NCI-H2171 treated with DMSO at 0.1 percent for 48 hours (cell line): Measurements from ENCODE around the gene SIAH3.

Experiments
- DNase-seq: peaks from one replicate; lab custom pipeline; 2025; lab: John Stamatoyannopoulos, UW

The SIAH3 gene

DNA sequence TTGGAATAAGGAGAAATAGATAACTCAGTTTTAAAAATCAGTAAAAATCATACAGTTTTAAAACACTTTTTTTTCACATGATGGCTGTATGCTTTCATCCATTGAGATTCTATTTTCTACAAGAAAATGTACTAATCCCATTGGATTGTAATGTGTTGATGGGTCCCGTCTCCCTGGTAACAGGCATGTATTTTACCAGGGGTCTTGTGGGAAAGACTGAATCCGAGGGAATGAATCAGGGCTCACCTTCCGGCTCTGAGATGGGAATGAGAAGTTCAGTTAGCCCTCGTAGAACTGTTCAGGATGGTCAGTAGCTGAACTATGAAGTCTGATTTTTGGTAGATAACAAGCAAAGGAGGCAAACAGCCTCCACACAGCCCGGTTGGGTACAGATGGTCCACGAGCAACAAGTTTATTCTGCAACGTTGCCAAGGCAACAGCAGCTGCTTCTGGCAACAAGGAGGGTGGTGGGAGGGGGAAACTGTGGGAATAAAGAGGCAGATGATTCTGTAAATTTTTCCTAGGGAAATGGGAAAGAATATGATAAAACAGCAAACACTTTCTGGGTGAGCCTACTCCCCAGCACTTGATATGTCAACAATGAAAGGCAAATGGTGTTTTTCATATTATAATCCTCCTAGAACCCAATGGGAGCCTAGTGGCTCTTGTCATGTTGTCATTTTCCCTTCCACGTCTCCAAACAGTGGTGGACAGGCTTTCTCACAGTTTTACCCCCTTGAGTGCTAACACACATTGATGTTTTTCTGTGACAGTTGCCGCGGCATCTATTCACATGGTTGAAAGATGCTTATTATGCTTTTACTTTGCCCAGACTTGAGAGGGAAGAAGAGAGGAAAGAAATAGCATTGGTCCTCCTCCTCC, 12.4 kb upstream of the SIAH3 start:
- peak; percentile 54 for DNase-seq

DNA sequence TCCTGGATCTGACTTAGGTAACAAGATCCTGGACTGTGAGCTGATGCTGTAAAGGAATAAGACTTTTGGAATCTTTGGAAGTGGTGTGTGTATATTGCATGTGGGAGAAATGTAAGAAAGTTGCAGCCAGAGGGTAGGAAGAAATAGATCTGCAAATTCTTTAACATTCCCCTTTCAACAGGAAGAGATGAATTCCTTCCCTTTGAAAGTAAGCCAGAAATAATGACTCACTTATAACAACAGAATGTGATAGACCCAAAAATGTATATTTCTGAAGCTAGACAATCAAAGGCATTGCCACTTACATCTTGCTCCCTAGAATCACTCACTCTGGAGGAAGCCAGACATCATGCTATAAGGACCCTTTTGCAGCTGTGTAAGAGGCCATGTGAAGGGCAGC, 9.8 kb upstream of the SIAH3 start:
- DNase-seq: no peak

DNA sequence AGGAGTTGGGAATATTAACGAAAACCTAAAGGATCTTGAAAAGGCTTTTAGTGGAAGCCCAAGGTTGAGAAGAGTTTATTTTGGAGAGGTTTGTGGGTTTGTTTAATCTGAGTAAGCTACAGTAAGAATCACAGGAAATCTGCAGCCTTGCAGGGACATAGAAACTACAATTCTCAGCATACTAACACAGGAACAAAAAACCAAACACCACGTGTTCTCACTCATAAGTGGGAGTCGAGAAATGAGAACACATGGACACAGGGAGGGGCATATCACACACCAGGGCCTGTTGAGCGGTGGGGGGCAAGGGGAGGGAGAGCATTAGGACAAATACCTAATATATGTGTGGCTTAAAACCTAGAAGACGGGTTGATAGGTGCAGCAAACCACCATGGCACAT, 8.7 kb upstream of the SIAH3 start:
- DNase-seq: no peak

DNA sequence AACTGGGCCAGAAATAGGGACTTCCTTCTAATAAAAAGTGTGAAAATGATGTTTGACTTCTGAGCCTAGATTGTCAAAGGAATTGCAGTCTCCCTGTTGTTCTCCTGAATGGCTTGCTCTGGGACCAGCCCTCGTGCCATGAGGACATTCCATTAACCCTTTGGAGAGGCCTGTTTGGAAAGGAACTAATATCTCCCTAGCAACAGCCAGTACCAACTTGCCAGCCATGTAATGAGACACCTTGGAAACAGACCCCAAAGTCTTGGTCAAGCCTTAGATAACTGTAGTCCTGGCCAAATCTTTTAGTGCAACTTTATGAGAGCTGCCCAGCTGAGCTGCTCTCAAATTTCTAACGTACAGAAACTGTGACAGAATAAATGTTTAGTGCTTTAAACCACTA, 8.2 kb upstream of the SIAH3 start:
- no peak for DNase-seq

DNA sequence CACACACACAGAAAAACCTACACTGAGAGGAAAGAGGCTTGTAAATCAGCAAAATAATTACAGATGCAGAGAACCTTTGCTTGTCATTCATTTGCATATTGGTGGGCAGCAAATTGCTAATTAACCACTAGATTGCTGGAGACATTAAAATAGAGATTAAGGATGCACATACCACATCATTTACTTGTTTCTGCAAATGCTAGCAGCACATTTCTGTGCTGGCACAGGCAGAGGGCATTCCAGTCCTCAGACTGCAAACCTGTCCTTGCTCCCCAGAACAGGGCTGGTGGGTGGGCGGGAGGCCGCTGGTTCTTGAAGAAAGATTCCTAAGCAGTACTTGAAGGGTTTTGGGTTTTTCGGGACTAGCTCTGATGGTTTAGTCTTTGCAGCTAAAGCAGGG, 941 bp upstream of the SIAH3 start:
- no peak for DNase-seq

DNA sequence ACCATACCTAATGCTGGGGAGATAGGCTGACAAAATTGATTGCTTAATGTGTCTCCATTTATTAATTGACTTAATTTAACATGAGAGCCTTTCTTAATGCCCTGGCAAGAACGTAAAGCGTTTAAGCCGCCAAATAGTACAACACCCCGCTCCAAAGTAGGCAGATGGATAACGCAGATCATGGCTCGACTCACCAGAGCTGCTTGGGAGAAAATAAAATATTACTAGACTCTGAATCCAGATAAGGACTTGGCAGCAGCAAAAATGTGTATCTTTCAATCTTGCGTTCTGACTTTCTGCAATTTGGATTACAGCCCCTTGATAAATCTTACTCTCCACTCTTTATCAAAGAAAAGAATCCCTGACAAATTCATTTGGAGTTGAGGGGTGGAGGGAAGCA, 403 bp upstream of the SIAH3 start:
- DNase-seq: peak; percentile 47

DNA sequence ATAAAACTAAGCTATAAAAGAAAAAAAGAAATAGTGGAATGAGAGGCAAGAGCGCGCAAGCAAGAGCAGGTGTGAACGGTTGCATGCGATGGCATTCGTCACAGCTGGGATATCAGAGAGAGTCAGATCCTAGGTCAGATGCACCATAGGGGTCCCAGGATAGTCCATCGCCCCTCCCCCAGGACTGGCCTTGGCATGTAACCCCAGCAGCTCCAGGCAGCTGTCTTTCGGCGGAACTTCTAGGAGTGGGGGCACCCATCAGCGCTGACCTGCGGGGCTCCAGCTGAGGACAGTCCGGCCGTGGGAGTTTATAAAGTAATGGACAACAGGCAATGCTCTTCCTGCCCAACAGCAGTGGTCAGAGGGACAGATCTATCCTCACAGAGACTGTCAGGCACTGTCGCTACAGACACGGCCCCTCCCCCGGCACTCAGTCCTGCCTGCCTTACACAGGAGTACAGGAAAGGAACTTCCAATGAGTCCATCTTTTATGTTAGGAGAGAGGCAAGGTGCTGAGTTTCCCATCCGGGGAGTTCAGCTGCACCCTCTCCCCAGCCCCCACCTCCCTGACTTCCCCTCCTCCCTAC, 1.4 kb downstream of the SIAH3 start:
- no peak for DNase-seq

DNA sequence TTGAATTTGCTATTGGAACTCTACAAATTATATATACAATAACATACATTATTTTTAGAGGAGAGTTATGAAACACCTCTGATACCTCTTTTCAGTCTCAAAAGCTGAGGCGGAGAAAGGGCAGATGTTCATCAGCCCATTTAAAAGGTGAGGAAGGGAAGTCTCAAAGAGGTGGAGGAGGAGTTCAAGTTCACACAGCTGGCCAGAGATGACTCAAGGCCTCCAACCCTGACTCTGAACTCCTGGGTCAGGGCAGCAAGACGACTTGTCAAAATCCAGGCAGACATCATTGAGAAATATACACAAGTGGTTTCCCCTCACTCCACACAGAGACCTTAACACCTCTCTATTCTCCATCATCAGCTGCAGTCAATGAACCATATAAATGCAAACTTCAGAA, 2.1 kb downstream of the SIAH3 start:
- no peak for DNase-seq

DNA sequence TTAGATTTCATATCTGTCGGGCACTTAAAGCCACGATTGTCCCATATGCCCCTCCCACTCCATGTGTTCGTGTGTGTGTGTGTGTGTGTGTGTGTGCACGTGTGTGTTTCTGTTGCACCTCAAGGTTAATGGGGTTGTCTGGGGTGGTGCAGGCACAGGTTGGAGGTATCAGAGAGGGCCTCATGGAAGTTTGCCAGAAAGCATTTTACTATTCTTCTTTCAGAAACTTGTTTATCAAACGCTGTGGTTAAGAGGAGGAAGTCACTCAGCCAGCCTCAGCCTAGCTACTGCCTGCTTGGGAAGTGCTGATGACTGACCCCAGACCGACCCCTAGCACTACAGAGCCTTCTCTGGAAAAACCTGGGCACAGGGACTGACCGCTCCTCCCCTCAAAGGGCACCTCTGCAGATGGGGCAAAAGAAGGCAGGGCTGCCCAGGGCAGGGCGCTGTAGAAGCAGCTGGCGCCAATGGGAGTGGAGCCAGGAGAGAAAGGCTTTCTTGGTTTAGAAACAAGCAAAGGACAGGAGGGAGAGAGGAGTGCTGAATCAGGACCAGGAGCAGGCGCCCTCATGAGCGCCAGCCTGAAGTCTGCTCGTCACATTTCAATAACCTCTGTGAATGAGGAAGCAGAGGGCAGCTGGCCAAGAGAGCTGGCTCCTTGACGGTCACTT, 3.9 kb downstream of the SIAH3 start:
- no peak for DNase-seq

DNA sequence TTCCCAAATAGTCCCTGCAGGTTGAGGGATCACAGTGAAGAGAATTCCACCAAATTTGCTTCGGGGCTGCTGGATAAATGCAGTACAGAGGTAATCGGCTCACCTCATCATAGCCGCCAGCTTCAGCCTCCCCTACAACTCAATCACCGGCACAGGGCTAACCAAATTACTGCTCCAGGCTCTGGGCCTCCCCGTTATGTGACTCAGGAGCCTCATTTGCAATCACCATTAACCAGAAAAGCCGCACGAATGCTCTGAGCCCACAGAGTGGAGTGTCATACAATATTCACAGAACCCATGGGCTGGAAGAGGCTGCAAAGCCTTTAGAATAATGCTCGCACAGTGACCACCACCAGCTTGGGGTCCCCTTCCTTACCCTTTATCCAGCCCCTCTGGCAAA, 4.9 kb downstream of the SIAH3 start:
- DNase-seq: no peak

DNA sequence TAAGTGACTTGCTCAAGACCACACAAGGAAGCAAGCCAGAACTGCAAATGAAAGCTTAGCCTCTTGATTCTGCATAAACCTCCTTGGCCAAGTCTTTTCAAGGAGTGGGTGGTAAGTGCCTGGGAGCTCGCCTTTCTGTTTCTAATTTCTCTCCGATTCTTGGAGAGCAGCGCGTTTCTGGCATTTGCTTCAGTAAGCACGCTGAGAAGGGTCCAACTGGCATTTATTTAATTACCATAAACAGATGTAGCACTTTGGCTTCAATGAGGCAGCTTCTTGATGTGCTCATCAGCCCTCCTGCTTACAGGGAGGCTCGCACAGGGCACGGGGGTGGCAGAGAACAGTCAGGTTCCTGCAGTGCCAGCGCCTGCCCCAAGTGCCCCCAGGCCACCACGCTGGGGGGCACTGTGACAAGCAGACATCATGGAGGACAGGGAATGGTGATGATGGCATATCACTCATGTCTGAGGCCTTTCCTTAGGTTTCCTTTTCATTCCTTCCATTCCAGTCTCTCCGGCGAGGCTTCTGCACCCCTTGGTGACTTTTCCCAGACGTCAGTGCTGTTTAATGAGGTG, 13.3 kb downstream of the SIAH3 start:
- peak; percentile 43 for DNase-seq

DNA sequence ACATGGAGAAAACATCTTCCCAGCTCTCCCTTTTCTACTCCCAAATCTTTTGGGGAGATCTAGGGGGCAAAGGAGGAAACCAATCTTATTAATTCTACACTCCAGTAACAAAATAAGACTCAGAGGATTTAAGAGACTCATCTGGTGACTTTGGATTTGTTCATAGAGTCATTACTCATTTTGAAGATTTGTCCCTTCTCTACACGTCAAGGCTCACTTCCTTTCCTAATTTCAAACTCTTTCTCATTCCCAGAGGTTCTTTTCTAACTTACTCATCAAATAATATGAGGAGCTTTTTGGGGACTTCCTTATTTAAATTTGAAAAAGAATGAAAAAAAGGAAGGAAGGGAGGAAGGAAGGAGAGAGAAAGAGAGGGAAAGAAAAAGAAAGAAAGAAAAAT, 14.4 kb downstream of the SIAH3 start:
- no peak for DNase-seq

DNA sequence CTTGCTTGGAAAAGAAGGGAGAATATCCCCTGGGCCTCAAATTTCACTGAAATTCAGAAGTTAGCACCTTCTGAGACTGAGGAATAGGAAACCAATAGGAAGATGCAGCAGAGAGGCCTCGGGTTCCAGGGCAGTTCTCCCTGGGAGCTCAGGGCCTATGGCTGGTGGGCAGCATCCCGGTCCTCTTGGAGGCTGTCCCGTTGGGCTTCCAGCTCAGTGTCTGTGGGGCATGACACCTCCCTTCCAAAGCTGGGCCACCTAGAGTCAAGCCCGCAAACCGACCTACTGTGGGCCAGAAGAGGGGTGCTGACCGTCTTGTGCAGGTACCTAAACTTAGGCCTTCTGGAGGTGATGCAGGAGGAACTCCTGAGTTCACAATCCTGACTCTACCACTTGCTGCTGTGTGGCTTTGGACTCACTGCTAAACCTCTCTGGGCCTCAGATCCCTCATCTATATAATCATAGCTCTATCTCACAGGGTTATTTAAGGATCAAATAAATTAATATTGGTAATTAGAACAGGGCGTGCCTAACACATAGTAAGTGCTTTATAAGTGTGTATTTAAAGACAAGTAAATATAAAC, 17.1 kb downstream of the SIAH3 start:
- DNase-seq: no peak

DNA sequence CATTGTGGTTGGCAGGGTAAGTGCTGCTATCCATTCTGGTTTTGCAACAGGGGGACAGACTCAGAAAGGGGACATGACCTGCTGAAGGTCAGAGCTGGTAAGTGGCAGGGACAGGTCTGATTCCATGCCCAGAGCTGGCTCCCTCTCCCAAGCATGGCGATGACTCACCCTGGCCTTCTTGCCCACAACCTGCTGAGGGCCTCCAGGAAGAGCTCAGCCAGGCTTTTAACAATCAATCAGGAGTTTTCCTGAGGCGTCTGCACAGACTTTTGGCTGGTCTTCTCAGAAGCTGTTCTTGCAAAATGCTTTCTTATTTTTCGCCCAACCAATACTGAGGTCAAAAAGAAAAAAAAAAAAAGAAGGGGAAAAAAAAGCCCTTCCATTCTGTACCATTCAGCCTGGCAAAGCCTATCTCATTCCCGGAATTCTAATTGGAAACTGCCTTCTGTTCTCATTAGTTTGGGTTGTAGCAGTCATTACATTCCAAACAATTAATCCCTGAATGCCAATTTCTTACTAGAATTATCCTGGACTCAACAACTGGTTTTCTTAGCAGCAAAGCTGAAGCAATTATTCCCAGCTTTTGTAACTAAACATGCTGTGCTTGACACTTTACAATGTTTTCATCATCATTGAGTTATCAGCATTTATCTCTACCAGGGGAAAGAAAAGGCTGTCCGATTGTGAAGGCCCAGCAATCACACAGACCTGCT, 17.7 kb downstream of the SIAH3 start:
- no peak for DNase-seq

DNA sequence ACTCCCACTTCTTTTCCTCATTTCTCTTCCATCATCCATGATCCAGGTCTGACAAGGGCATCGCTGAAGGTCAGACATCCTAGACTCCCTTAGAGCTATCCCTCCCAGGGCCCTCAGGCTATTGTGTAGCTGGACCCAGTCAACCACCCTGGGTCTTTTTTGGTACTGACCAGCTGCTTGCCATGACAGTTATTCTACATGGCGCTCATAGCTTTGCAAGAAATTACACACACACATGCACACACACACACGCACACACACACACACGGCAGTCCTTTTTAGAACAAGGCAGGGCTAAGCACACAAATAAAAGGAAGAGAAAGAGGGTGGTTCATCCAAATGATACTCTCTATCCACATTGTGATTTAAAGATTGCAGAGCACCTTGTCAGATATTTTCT, 18.3 kb downstream of the SIAH3 start:
- no peak for DNase-seq

DNA sequence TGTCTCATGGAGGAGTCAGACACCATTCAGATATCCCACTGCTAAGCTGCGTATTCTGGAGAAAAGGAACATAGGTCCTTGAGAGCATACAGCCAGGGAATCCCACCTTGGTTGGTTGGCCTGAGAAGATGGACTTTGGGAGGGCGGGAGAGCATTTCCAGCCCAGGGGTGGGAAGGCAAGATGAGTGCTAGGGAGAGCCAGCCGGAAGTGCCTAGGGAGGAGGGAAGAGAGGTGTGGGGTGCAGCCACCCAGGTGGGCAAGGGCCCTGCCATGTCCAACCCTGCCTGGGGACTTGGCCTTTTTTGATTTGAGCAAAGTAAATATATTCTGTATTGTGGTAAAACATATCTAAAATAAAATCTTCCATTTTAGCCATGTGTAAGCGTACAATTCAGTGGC, 19.7 kb downstream of the SIAH3 start:
- DNase-seq: no peak

DNA sequence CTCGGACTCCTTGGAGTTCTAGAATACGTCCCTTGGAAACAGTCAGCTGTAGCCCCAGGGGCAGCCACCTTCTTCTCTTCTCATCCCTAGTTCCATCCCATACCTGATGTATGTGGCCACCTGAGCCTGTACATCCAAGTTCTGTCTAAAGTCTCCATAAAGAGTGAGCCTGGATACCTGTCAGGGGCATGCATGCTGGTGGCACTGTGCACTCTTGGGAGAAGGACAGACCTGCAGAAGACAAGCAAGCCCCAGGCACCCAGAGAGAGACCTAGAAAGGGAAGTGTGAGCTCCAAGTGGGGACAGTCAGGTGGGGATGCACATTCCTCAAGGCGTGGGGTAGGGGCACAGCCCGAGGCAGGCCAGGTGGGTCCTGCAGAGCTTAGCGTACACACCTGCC, 21.4 kb downstream of the SIAH3 start:
- no peak for DNase-seq

DNA sequence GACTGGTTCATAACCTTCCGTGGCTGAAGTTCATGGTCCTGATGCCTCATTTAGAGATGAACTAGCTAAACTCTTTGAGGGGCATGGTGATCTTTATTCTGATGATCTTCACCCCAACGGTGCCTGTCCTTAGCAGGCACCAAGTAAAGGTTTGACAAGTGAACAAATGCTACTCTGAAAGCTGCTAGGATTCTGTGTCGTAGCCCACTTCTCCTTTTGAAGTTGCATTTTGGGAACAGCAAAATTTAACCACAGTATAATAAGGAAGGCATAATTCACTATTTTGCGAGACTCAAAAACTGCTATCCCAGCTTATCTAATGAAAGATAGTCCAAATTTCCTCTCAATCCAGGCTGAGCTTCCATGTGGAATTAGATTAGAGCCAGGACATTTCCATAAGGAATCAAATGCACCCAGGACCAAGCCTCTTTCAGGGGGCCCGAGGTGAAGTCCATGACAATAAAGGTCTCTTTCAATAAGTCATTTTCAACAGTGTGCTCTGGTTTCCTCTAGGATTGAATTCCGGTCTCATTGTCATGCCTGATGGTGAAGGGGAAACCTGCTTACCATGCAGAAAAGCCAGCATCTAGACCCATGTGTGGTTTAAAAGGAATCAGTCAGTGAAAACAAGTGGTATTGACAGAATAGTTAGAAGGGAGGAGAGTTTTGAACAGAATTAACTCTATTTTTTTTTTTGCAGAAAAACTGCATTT, 23.1 kb downstream of the SIAH3 start:
- DNase-seq: no peak

DNA sequence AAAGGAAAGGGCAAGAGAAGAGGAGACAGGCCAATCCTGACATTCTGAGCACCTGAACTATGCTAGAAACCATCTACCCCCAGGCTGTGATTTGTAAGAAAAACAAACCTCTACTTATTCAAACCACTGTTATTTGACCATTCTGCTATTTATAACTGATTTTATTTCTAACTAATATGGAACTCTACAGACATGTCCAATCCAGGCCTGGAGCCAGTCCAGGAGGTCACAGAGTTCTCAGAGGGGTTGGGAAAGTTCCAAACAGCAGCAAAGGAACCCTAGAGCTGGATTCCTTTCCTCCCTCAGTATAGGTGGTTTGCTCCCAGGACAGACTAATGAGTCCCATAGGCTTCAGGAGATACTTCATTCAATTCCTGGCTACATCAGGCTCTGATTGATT, 24.2 kb downstream of the SIAH3 start:
- no peak for DNase-seq

DNA sequence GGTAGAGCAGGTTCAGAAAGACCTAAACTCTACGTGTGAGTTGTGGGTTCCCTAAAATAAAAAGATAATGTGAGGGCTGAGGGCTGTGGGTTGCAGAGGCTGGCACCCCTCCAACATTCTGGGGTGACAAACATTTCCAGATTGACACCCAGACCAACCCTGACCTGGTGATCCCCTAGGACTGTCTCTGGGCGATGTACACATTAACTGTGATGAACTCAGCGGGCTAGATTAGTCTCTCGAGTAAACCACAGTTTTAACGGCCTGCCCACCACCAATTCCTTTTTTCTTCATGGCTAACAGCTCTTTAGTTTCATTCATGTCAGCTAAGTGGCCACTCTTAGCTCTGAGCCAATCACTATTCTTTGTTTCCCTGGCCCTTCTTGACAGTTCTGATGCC, 24.8 kb downstream of the SIAH3 start:
- no peak for DNase-seq

DNA sequence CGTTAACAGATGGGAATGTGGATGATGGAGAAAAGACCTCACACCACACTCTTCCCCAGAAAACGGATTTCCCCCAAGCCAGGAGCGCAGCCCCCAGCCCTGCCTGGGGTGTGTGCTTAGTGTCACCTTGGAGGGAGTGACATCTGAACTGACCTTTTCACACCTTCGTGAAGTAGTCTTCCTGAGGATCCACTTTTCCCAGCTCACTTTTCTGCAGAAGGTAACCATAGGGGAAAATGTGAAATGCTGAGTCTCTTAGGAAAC, 26.2 kb downstream of the SIAH3 start:
- no peak for DNase-seq

DNA sequence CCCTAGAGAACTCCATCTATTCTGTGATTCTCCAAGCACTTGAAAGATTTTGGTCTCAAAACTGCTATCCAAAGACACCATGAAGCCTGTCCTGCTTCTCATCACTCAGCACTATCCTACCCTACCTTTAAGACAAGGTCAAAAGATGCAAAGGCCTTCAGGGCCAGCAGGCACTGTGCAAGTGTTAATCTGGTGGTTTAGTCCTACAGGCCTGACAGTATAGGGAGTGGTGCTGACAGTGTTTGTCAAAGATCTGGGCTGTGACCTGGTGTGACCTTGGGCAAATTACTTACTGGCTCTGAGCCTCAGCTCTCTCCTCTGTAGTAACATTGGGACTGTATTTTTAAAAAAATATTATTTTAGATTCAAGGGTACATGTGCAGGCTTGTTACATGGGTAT, 28.0 kb downstream of the SIAH3 start:
- no peak for DNase-seq
